Measurements from ENCODE around the gene PJA1.

DNA sequence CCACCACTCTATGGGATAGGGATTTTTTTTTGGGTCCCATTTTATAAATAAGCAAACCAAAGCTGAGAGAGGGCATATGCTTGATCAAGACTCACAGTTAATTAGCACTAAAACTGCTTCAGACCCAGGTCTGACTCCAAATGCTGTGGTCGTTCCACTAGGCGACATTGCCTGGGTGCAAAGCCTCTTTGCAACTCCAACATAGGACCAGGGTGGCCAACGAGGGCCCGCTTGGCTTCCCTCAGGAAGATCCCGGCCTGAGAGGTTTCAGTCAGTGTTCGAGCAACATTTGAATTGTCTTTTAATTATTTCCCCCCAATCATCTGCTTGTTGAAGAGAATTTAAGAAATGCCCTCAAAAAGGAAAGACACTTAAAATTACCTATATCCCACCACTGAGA lies 11.2 kb downstream of the PJA1 start:
- TF ChIP-seq, protein P1, sequence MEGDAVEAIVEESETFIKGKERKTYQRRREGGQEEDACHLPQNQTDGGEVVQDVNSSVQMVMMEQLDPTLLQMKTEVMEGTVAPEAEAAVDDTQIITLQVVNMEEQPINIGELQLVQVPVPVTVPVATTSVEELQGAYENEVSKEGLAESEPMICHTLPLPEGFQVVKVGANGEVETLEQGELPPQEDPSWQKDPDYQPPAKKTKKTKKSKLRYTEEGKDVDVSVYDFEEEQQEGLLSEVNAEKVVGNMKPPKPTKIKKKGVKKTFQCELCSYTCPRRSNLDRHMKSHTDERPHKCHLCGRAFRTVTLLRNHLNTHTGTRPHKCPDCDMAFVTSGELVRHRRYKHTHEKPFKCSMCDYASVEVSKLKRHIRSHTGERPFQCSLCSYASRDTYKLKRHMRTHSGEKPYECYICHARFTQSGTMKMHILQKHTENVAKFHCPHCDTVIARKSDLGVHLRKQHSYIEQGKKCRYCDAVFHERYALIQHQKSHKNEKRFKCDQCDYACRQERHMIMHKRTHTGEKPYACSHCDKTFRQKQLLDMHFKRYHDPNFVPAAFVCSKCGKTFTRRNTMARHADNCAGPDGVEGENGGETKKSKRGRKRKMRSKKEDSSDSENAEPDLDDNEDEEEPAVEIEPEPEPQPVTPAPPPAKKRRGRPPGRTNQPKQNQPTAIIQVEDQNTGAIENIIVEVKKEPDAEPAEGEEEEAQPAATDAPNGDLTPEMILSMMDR (conservative IDR thresholded peaks at IDR 0.05 in 1 of 2, IDR thresholded peaks at IDR 0.05 in 1 of 2; ENCODE audit: extremely low read depth in 1 of 2, insufficient read depth in 1 of 2, low read depth in 1 of 2, low read length in 2 of 2), result no peak
- no peak for TF ChIP-seq EZH2 (IDR thresholded peaks at IDR 0.05; ENCODE audit: borderline replicate concordance, low read length)

Data from mammary epithelial cell (primary cell).